Pancreas (tissue), 10 donors: ENCODE results near the gene NSMF. TPM values are rescaled to one million over a fixed set of nuclear protein-coding genes. Genes with fewer than 3 reads are reported as not detected.

ENCODE experiments used
- ATAC-seq, 4 donors: fragments of 200-7000 bp; cut with Tn5 transposase; one replicate each; pipeline versions ENCODE4 v1.8.0 to v1.9.1; 2020; ENCODE audit warnings: mild to moderate bottlenecking in 4 of 4, moderate library complexity in 4 of 4
- DNase-seq, 6 donors: peaks; one replicate each; pipeline ENCODE4 v3.0.0-alpha.2; 2020
- FAIRE-seq: peaks from 2 replicates; lab custom pipeline; 2012; peaks lifted over from hg19 to GRCh38; lab: Jason Lieb, UNC
- H3K27ac ChIP-seq, 4 donors: fragments of 200-600 bp; sonication (generic); 1 replicate in 3 of 4; 2 replicates in 1 of 4; pipeline versions ENCODE4 v1.5.0 to v1.8.0; 2020
- H3K27me3 ChIP-seq, 4 donors: fragments of 200-600 bp; one replicate each; pipeline ENCODE4 v1.8.0; 2021
- H3K36me3 ChIP-seq, 3 donors: fragments of 200-600 bp; sonication (generic) in 1 of 3; one replicate each; pipeline versions ENCODE4 v1.5.0 to v1.8.0; 2020 to 2021
- H3K4me1 ChIP-seq, 3 donors: fragments of 200-600 bp; one replicate each; pipeline ENCODE4 v1.8.0; 2021
- H3K4me3 ChIP-seq, 4 donors: fragments of 200-600 bp; sonication (generic) in 2 of 4; one replicate each; pipeline versions ENCODE4 v1.5.0 to v1.8.0; 2020 to 2021
- H3K9me3 ChIP-seq, 4 donors: fragments of 200-600 bp; one replicate each; pipeline ENCODE4 v1.8.0; 2021
- CTCF ChIP-seq, 4 donors: fragments of 200-600 bp; sonication (generic) in 3 of 4; IDR thresholded peaks; one replicate each; pipeline versions ENCODE4 v1.5.0 to v1.8.0; 2021; ENCODE audit warnings: antibody characterized with exemption in 4 of 4
- WGBS, 2 donors: extraction: QIAGEN DNeasy Blood & Tissue Kit; methylation state at CpG; one replicate each; pipeline ENCODE4 v1.1.7; 2013; 5-methylcytosine and 5-hydroxymethylcytosine counted together
- intact Hi-C, 3 donors: fragments of 100-400 bp; cut with DNase I; formaldehyde crosslinking; loops; one replicate each; pipeline versions ENCODE4 v1.11.1 to v1.14.2; 2022
- polyA plus RNA-seq, 2 donors: library from polyadenylated mRNA; stranded (reverse); fragments of 200-250 nt; gene quantifications; one replicate each; pipeline ENCODE4 v1.2.3, GENCODE V29; 2013
- total RNA-seq, 6 donors: library from RNA; stranded (reverse); fragmentation: NEBNext Ultra II Directional in 4 of 6; extraction: Animal tissue kit (Norgen Biotek cat#: 25700) in 4 of 6; gene quantifications; one replicate each; pipeline versions ENCODE4 v1.2.1 to v1.2.4, GENCODE V29; 2021 to 2023
- donor health status: healthy with polysubstance abuse.
- donor health status: DM: no; HTN: no; CAD: no; lungs with moderate emphysema.
- donor health status: DM: no; HTN: no; CAD: no.
- donor health status: control.
- donor health status: control.
- donor health status: Bipolar disorder and iron deficiency.
- donor health status: DM: yes; HTN: yes; CAD: no.
- donor health status: DM: no; HTN: no; CAD: no.
- donor health status: DM: no; HTN: no; CAD: no.
- donor health status: DM: yes; HTN: yes; CAD: no.

The NSMF gene
- total and polyA plus RNA-seq, 8 donors, result 22.0 to 81.0 (median 30.0) TPM

DNA sequence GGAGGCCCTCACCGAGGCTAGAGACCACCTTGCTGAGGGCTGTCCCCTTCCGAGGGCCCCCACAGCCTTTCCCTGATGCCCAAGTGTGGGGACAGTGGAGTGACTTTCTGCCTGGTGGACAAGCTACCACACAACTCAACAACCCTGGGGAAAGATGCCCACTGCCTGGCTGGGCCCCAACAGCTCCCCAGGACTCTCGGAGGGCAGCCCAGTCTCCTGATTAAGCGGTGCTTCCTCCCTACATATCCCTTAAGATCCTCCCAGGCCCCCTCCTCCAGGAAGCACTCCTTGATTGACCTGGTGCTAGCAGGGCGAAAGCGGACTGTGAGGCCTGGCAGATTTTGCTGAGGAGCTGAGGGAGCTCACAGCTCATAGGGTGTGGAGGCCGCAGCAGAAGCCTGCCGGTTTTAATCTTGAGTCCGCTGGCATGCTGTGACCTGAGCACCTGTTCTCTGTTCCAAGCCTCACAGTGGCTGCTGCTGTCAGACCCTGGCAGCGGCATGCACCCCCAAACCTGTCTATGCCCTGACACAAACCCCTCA is 2.2 kb downstream of the NSMF start:
- DNase-seq (peak in 2 of 6 donors; percentile 45 to 59), FAIRE-seq (no peak), ATAC-seq (peak in 3 of 4 donors; percentile 6 to 16 (median 11))
- Histone ChIP-seq H3K27ac (peak overlapping the region; percentile 30 to 58 (median 41)), H3K27me3 (no peaks in the 10 kb centered on the region), H3K9me3 (no peaks in the 10 kb centered on the region), H3K4me3 (peak overlapping the region in 2 of 4 donors; percentile 67 to 74), H3K4me1 (peaks cover 0 to 22% (median 3%) of the 10 kb centered on the region in 3 donors), H3K36me3 (peaks cover 0 to 8% (median 0%) of the 10 kb centered on the region in 3 donors)
- WGBS, 2 donors, result 54 to 62% methylated on average over 10 of the region's 10 CpGs
- TF ChIP-seq CTCF (IDR thresholded peaks at IDR 0.05), result no peak
- intact Hi-C loops, result no loop called here

DNA sequence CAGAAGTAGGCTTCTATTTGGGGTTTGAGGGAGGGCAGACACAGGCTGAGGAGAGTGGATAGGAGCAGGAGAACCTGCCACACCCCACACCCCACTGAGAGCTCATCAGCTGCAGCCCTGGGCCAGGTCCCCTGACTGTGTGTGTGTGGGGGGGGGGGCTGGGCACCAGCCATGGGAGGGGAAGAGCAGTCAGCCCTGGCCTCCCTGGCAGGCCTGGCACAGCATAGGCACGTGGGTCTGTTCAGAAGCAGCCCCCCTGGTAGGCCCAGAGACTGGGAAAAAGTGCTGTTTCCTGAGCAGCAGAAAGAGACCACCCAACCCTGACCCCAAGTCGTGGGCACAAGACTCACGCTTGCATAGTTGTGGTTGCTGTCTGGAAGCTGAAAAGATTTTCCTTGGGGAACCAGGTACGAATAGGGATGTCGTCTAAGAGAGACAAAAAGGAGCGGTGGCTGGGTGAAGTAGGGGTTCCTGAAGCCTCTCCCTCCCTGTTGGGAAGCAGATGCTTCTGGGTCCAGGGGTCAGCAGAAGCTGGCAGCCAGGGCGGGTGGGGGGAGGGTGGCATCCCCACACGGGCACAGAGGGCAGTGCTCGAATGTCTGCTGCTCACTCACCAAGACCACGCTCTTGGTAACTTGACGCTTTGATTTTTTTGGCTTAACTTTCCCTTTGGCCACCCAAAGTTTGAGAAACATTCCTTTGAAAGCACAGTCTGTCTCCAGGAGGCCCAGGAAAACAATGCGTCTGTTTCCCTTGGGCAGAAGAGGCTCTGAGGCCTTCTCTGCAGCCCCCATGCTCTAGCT is 2.9 kb downstream of the NSMF start:
- intact Hi-C loops, result no loop called here
- H3K27ac ChIP-seq, result no peak overlapping the region
- peaks cover 0 to 8% (median 0%) of the 10 kb centered on the region in 3 donors for H3K36me3 ChIP-seq

GRCh38 chr9:137455359-137455991 is 3.7 kb downstream of the NSMF start:
- no peak for FAIRE-seq
- WGBS, 2 donors, result 87 to 93% methylated on average over 18 of the region's 18 CpGs

More for the DNA sequence above, 2.9 kb downstream of the NSMF start:
- no peak overlapping the region for H3K4me3 ChIP-seq
- no peak for TF ChIP-seq CTCF (IDR thresholded peaks at IDR 0.05)
- no peak for ATAC-seq
- DNase-seq, result peak in 4 of 6 donors; percentile 4 to 36 (median 32)
- H3K27me3 ChIP-seq, result no peaks in the 10 kb centered on the region
- H3K9me3 ChIP-seq, result no peaks in the 10 kb centered on the region
- FAIRE-seq, result no peak
- peaks cover 0 to 22% (median 3%) of the 10 kb centered on the region in 3 donors for H3K4me1 ChIP-seq
- 79 to 83% methylated on average over 12 of the region's 12 CpGs for WGBS, 2 donors

More at GRCh38 chr9:137455359-137455991, 3.7 kb downstream of the NSMF start:
- no peak overlapping the region for H3K27ac ChIP-seq
- H3K36me3 ChIP-seq, result peaks cover 0 to 8% (median 0%) of the 10 kb centered on the region in 3 donors
- intact Hi-C loops, result no loop called here
- TF ChIP-seq CTCF (IDR thresholded peaks at IDR 0.05), result no peak
- H3K9me3 ChIP-seq, result no peaks in the 10 kb centered on the region
- DNase-seq (peak in 5 of 6 donors; percentile 13 to 65 (median 36)), ATAC-seq (no peak)
- H3K4me1 ChIP-seq, result peaks cover 0 to 22% (median 3%) of the 10 kb centered on the region in 3 donors
- no peak overlapping the region for H3K4me3 ChIP-seq
- no peaks in the 10 kb centered on the region for H3K27me3 ChIP-seq
